Measurements from ENCODE around the gene TRIM41.

Gene TRIM41

GRCh38 chr5:181221792-181222629 is 1.1 kb upstream of the TRIM41 start:
- H3K4me1 Mint-ChIP-seq (ENCODE audit: low read depth) = peaks cover 58% of the 10 kb centered on the region
- H3K36me3 Mint-ChIP-seq (ENCODE audit: low read depth) = peaks cover 15% of the 10 kb centered on the region
- H3K4me3 Mint-ChIP-seq = peak overlapping the region; percentile 76
- H3K27ac Mint-ChIP-seq = peak overlapping the region; percentile 93
- peaks cover 11% of the 10 kb centered on the region for H3K27me3 Mint-ChIP-seq
- intact Hi-C loops (cut with micrococcal nuclease) = loop anchor here (1.0 to 5.0 kb wide), 3 partner anchors 15 to 40 kb away; partner anchors contain the start of gene TRIM52
- H3K9me3 Mint-ChIP-seq = no peaks in the 10 kb centered on the region

GRCh38 chr5:181222630-181223057 is 437 bp upstream of the TRIM41 start:
- Mint-ChIP-seq H3K9me3 (no peaks in the 10 kb centered on the region), H3K4me1 (ENCODE audit: low read depth) (peaks cover 52% of the 10 kb centered on the region), H3K27me3 (peaks cover 5% of the 10 kb centered on the region), H3K36me3 (ENCODE audit: low read depth) (peaks cover 21% of the 10 kb centered on the region), H3K27ac (peak overlapping the region; percentile 93), H3K4me3 (peak overlapping the region; percentile 82)
- intact Hi-C loops (cut with micrococcal nuclease) = loop anchor here (1.0 to 5.0 kb wide), 4 partner anchors 16 to 40 kb away; partner anchors contain the start of gene TRIM52

GRCh38 chr5:181223729-181224389 is 778 bp downstream of the TRIM41 start:
- H3K4me1 Mint-ChIP-seq (ENCODE audit: low read depth) = peaks cover 41% of the 10 kb centered on the region
- H3K4me3 Mint-ChIP-seq = peak overlapping the region; percentile 82
- no peaks in the 10 kb centered on the region for H3K9me3 Mint-ChIP-seq
- intact Hi-C loops (cut with micrococcal nuclease) = loop anchor here (1.0 to 5.0 kb wide), 3 partner anchors 17 to 38 kb away; partner anchors contain the start of gene TRIM52
- peak overlapping the region; percentile 93 for H3K27ac Mint-ChIP-seq
- peaks cover 22% of the 10 kb centered on the region for H3K36me3 Mint-ChIP-seq (ENCODE audit: low read depth)
- peaks cover 3% of the 10 kb centered on the region for H3K27me3 Mint-ChIP-seq

GRCh38 chr5:181224390-181225229 is 1.5 kb downstream of the TRIM41 start:
- Mint-ChIP-seq H3K4me3 (peak overlapping the region; percentile 82), H3K27ac (peak overlapping the region; percentile 93), H3K36me3 (ENCODE audit: low read depth) (peaks cover 28% of the 10 kb centered on the region), H3K27me3 (peaks cover 3% of the 10 kb centered on the region), H3K9me3 (no peaks in the 10 kb centered on the region), H3K4me1 (ENCODE audit: low read depth) (peaks cover 36% of the 10 kb centered on the region)
- intact Hi-C loops (cut with micrococcal nuclease) = loop anchor here (5.0 kb wide), 1 partner anchor 38 kb away; the partner anchor contains the start of gene TRIM52

- no peak overlapping the region for H3K4me3 Mint-ChIP-seq
Observed at GRCh38 chr5:181229996-181230395, 6.9 kb downstream of the TRIM41 start.

GRCh38 chr5:181230551-181230950 is 7.5 kb downstream of the TRIM41 start:
- Mint-ChIP-seq H3K9me3 (no peaks in the 10 kb centered on the region), H3K27me3 (no peaks in the 10 kb centered on the region), H3K4me3 (no peak overlapping the region), H3K36me3 (ENCODE audit: low read depth) (peaks cover 78% of the 10 kb centered on the region), H3K4me1 (ENCODE audit: low read depth) (peaks cover 7% of the 10 kb centered on the region), H3K27ac (no peak overlapping the region)
- intact Hi-C loops (cut with micrococcal nuclease) = no loop called here

More at GRCh38 chr5:181229996-181230395, 6.9 kb downstream of the TRIM41 start:
- Mint-ChIP-seq H3K27ac (no peak overlapping the region), H3K36me3 (ENCODE audit: low read depth) (peaks cover 72% of the 10 kb centered on the region), H3K4me1 (ENCODE audit: low read depth) (peaks cover 7% of the 10 kb centered on the region), H3K27me3 (no peaks in the 10 kb centered on the region), H3K9me3 (no peaks in the 10 kb centered on the region)
- intact Hi-C loops (cut with micrococcal nuclease) = no loop called here

- H3K4me3 Mint-ChIP-seq = no peak overlapping the region
- peak overlapping the region; percentile 33 for H3K27ac Mint-ChIP-seq
- H3K4me1 Mint-ChIP-seq (ENCODE audit: low read depth) = peaks cover 7% of the 10 kb centered on the region
- intact Hi-C loops (cut with micrococcal nuclease) = no loop called here
- no peaks in the 10 kb centered on the region for H3K27me3 Mint-ChIP-seq
- H3K36me3 Mint-ChIP-seq (ENCODE audit: low read depth) = peaks cover 87% of the 10 kb centered on the region
- H3K9me3 Mint-ChIP-seq = no peaks in the 10 kb centered on the region
Observed at GRCh38 chr5:181231432-181231831, 8.4 kb downstream of the TRIM41 start.

GRCh38 chr5:181232593-181232992 is 9.5 kb downstream of the TRIM41 start:
- intact Hi-C loops (cut with micrococcal nuclease) = no loop called here
- Mint-ChIP-seq H3K4me1 (ENCODE audit: low read depth) (peaks cover 7% of the 10 kb centered on the region), H3K9me3 (no peaks in the 10 kb centered on the region), H3K36me3 (ENCODE audit: low read depth) (peaks cover 87% of the 10 kb centered on the region), H3K27me3 (no peaks in the 10 kb centered on the region), H3K4me3 (no peak overlapping the region), H3K27ac (no peak overlapping the region)

- intact Hi-C loops (cut with micrococcal nuclease) = no loop called here
- Mint-ChIP-seq H3K4me3 (no peak overlapping the region), H3K27ac (no peak overlapping the region), H3K4me1 (ENCODE audit: low read depth) (peaks cover 11% of the 10 kb centered on the region), H3K27me3 (no peaks in the 10 kb centered on the region), H3K9me3 (no peaks in the 10 kb centered on the region), H3K36me3 (ENCODE audit: low read depth) (peaks cover 92% of the 10 kb centered on the region)
Observed at GRCh38 chr5:181233088-181233800, 10.2 kb downstream of the TRIM41 start.

- Mint-ChIP-seq H3K4me3 (no peak overlapping the region), H3K4me1 (ENCODE audit: low read depth) (peaks cover 15% of the 10 kb centered on the region), H3K36me3 (ENCODE audit: low read depth) (peaks cover 98% of the 10 kb centered on the region), H3K27me3 (no peaks in the 10 kb centered on the region), H3K9me3 (no peaks in the 10 kb centered on the region), H3K27ac (no peak overlapping the region)
- intact Hi-C loops (cut with micrococcal nuclease) = no loop called here
Observed at GRCh38 chr5:181233801-181234454, 10.8 kb downstream of the TRIM41 start.

- Mint-ChIP-seq H3K4me1 (ENCODE audit: low read depth) (peaks cover 15% of the 10 kb centered on the region), H3K27ac (no peak overlapping the region), H3K4me3 (no peak overlapping the region), H3K27me3 (no peaks in the 10 kb centered on the region), H3K36me3 (ENCODE audit: low read depth) (peaks cover 100% of the 10 kb centered on the region), H3K9me3 (no peaks in the 10 kb centered on the region)
- intact Hi-C loops (cut with micrococcal nuclease) = no loop called here
Observed at GRCh38 chr5:181234455-181235306, 11.6 kb downstream of the TRIM41 start.

GRCh38 chr5:181235323-181235688 is 12.2 kb downstream of the TRIM41 start:
- Mint-ChIP-seq H3K27me3 (no peaks in the 10 kb centered on the region), H3K27ac (no peak overlapping the region), H3K4me3 (no peak overlapping the region), H3K4me1 (ENCODE audit: low read depth) (peaks cover 15% of the 10 kb centered on the region), H3K9me3 (no peaks in the 10 kb centered on the region), H3K36me3 (ENCODE audit: low read depth) (peaks cover 100% of the 10 kb centered on the region)
- intact Hi-C loops (cut with micrococcal nuclease) = no loop called here

Data from dendritic cell treated with granulocyte-macrophage colony-stimulating factor and Interleukin-4, amounts not matched to agents 40 ng/mL and 50 ng/mL, for 4 days (primary cell).